Measurements from ENCODE around the gene CEP295NL.

Gene CEP295NL

GRCh38 chr17:78898947-78899346, 4.1 kb downstream of the CEP295NL start:
- H3K4me3 ChIP-seq (ENCODE audit: low read depth in 1 of 2, low read length in 1 of 2), result no peak overlapping the region
- H3K36me3 ChIP-seq, result peaks cover 72% of the 10 kb centered on the region
- H3K9me3 ChIP-seq, result no peaks in the 10 kb centered on the region
- no peaks in the 10 kb centered on the region for H3K27me3 ChIP-seq
- peak overlapping the region; percentile 71 for H3K27ac ChIP-seq
- no peak for TF ChIP-seq CTCF (IDR thresholded peaks at IDR 0.05)
- H3K4me1 ChIP-seq (ENCODE audit: control insufficient read depth in 1 of 2, insufficient read depth in 1 of 2, low read depth in 1 of 2, low read length in 1 of 2), result peaks cover 35 to 37% of the 10 kb centered on the region in 2 experiments

GRCh38 chr17:78898075-78898836, 4.7 kb downstream of the CEP295NL start:
- no peak for TF ChIP-seq CTCF (IDR thresholded peaks at IDR 0.05)
- Histone ChIP-seq H3K27me3 (no peaks in the 10 kb centered on the region), H3K36me3 (peaks cover 65% of the 10 kb centered on the region)

GRCh38 chr17:78897664-78898047, 5.3 kb downstream of the CEP295NL start:
- Histone ChIP-seq H3K27me3 (no peaks in the 10 kb centered on the region), H3K9me3 (no peaks in the 10 kb centered on the region), H3K36me3 (peaks cover 59% of the 10 kb centered on the region), H3K4me3 (ENCODE audit: low read depth in 1 of 2, low read length in 1 of 2) (no peak overlapping the region), H3K4me1 (ENCODE audit: control insufficient read depth in 1 of 2, insufficient read depth in 1 of 2, low read depth in 1 of 2, low read length in 1 of 2) (peaks cover 47 to 48% of the 10 kb centered on the region in 2 experiments), H3K27ac (peak overlapping the region; percentile 71)
- no peak for TF ChIP-seq CTCF (IDR thresholded peaks at IDR 0.05)

More at GRCh38 chr17:78898075-78898836, 4.7 kb downstream of the CEP295NL start:
- peak overlapping the region; percentile 71 for H3K27ac ChIP-seq
- peaks cover 41 to 42% of the 10 kb centered on the region in 2 experiments for H3K4me1 ChIP-seq (ENCODE audit: control insufficient read depth in 1 of 2, insufficient read depth in 1 of 2, low read depth in 1 of 2, low read length in 1 of 2)
- no peaks in the 10 kb centered on the region for H3K9me3 ChIP-seq
- no peak overlapping the region for H3K4me3 ChIP-seq (ENCODE audit: low read depth in 1 of 2, low read length in 1 of 2)

- H3K9me3 ChIP-seq, result no peaks in the 10 kb centered on the region
- H3K36me3 ChIP-seq, result peaks cover 53% of the 10 kb centered on the region
- TF ChIP-seq CTCF (IDR thresholded peaks at IDR 0.05), result no peak
- peak overlapping the region; percentile 71 for H3K27ac ChIP-seq
- no peak overlapping the region for H3K4me3 ChIP-seq (ENCODE audit: low read depth in 1 of 2, low read length in 1 of 2)
- no peaks in the 10 kb centered on the region for H3K27me3 ChIP-seq
- peaks cover 53 to 54% of the 10 kb centered on the region in 2 experiments for H3K4me1 ChIP-seq (ENCODE audit: control insufficient read depth in 1 of 2, insufficient read depth in 1 of 2, low read depth in 1 of 2, low read length in 1 of 2)
These were observed 6.0 kb downstream of the CEP295NL start for GRCh38 chr17:78896834-78897663.

GRCh38 chr17:78896091-78896833, 6.7 kb downstream of the CEP295NL start:
- no peak for TF ChIP-seq CTCF (IDR thresholded peaks at IDR 0.05)
- Histone ChIP-seq H3K4me3 (ENCODE audit: low read depth in 1 of 2, low read length in 1 of 2) (no peak overlapping the region), H3K9me3 (no peaks in the 10 kb centered on the region), H3K36me3 (peaks cover 45% of the 10 kb centered on the region), H3K27ac (peak overlapping the region; percentile 71), H3K4me1 (ENCODE audit: control insufficient read depth in 1 of 2, insufficient read depth in 1 of 2, low read depth in 1 of 2, low read length in 1 of 2) (peaks cover 61 to 62% of the 10 kb centered on the region in 2 experiments), H3K27me3 (no peaks in the 10 kb centered on the region)

Measured in neutrophil (primary cell).